ENCODE measurements around the gene ABCG5.

DNA sequence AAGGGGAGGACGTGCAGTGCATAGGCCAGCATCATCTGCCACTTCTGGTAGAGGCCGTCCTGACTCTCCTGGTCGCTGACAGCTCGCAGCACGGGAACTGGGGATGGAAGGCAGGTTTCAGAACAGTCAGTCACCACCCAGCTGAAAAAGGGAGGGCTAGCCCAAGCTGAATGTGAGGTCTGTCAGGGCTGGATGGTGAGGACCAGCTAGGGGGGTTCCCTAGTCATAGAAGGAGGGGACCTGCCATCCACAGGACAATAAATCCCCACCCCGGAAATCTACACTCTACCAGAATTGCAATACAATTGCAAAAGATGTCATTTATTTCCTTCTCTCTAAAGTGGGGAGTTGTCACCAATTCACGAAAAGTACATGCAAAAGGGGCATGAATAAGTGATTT lies 15.8 kb downstream of the ABCG5 start:
- TF ChIP-seq NFRKB (IDR thresholded peaks at IDR 0.05) (no peak), FOXK2 (IDR thresholded peaks at IDR 0.05) (no peak), ARNT (IDR thresholded peaks at IDR 0.05) (no peak), SP1 (IDR thresholded peaks at IDR 0.05) (no peak), SUZ12 (IDR thresholded peaks at IDR 0.05) (no peak), FOXA1 (IDR thresholded peaks at IDR 0.05) (no peak)
